SU-DHL-6 (cell line): ENCODE data around the gene PCDH12.

Source experiments
- H2AFZ ChIP-seq: fragments of 200-600 bp; sonication (generic); 2 replicates; pipeline ENCODE4 v1.6.1; 2014; ENCODE audit warnings: low read depth, mild to moderate bottlenecking, moderate library complexity, mixed read lengths, antibody characterized with exemption, low read length; ENCODE audit not compliant: severe bottlenecking
- H3F3A ChIP-seq: fragments of 200-600 bp; shearing (Covaris generic); 2 replicates; pipeline ENCODE4 v1.6.0; 2016; ENCODE audit warnings: antibody characterized with exemption, mild to moderate bottlenecking; ENCODE audit not compliant: insufficient read depth
- H3K27ac ChIP-seq: fragments of 200-600 bp; sonication (generic); 2 replicates; pipeline ENCODE4 v1.5.1; 2016; ENCODE audit warnings: low read depth, mild to moderate bottlenecking, low read length, moderate library complexity, mixed read lengths
- H3K27me3 ChIP-seq: fragments of 200-600 bp; sonication (generic), shearing (Covaris generic); 2 replicates; pipeline ENCODE4 v1.6.0; 2014; ENCODE audit warnings: mild to moderate bottlenecking, low read length
- H3K36me3 ChIP-seq: fragments of 200-600 bp; sonication (generic); 2 replicates; pipeline ENCODE4 v1.6.1; 2014; ENCODE audit warnings: mild to moderate bottlenecking, low read length, mixed read lengths
- H3K4me2 ChIP-seq: fragments of 300-600, 200-600 bp; shearing (Covaris generic), sonication (generic); 2 replicates; pipeline ENCODE4 v1.6.0; 2014; ENCODE audit warnings: low read length, low read depth, mild to moderate bottlenecking; ENCODE audit not compliant: poor library complexity, severe bottlenecking
- H3K4me3 ChIP-seq: fragments of 200-600 bp; sonication (generic); 2 replicates; pipeline ENCODE4 v1.5.1; 2014; ENCODE audit warnings: antibody characterized with exemption, low read length, mild to moderate bottlenecking, mixed read lengths; ENCODE audit not compliant: insufficient read depth, poor library complexity, severe bottlenecking
- H3K79me2 ChIP-seq: fragments of 200-600 bp; sonication (generic); 2 replicates; pipeline ENCODE4 v1.6.1; 2014; ENCODE audit warnings: mild to moderate bottlenecking, low read length, moderate library complexity; ENCODE audit not compliant: insufficient read depth
- H3K9ac ChIP-seq: fragments of 200-600 bp; sonication (generic); 2 replicates; pipeline ENCODE4 v1.7.0; 2014; ENCODE audit warnings: mild to moderate bottlenecking, low read length
- H3K9me2 ChIP-seq: fragments of 200-600 bp; sonication (generic); replicated peaks from 2 replicates; pipeline ENCODE4 v1.6.1; 2014; ENCODE audit warnings: low read length; ENCODE audit not compliant: insufficient read depth
- H3K9me3 ChIP-seq: fragments of 200-600 bp; sonication (generic); 2 replicates; pipeline ENCODE4 v1.6.1; 2014; ENCODE audit warnings: low read length, mixed read lengths; ENCODE audit not compliant: insufficient read depth
- H4K20me1 ChIP-seq: fragments of 200-600 bp; sonication (generic); 2 replicates; pipeline ENCODE4 v1.6.1; 2014; ENCODE audit warnings: low read depth, mild to moderate bottlenecking, antibody characterized with exemption, low read length, moderate library complexity, mixed read lengths
- EZH2phosphoT487 ChIP-seq: fragments of 200-600 bp; sonication (generic), shearing (Covaris generic); conservative IDR thresholded peaks from 2 replicates; pipeline ENCODE4 v1.6.1; 2018; ENCODE audit warnings: mild to moderate bottlenecking, antibody characterized with exemption, low read length, moderate library complexity, mixed read lengths
- TF ChIP-seq, protein P1 (sequence below): fragments of 200-600 bp; sonication (generic); IDR thresholded peaks from one replicate; pipeline ENCODE4 v1.5.1; 2017; ENCODE audit warnings: antibody characterized with exemption, mild to moderate bottlenecking, low read length, moderate library complexity; ENCODE audit not compliant: insufficient read depth, poor library complexity, severe bottlenecking

PCDH12 gene

DNA sequence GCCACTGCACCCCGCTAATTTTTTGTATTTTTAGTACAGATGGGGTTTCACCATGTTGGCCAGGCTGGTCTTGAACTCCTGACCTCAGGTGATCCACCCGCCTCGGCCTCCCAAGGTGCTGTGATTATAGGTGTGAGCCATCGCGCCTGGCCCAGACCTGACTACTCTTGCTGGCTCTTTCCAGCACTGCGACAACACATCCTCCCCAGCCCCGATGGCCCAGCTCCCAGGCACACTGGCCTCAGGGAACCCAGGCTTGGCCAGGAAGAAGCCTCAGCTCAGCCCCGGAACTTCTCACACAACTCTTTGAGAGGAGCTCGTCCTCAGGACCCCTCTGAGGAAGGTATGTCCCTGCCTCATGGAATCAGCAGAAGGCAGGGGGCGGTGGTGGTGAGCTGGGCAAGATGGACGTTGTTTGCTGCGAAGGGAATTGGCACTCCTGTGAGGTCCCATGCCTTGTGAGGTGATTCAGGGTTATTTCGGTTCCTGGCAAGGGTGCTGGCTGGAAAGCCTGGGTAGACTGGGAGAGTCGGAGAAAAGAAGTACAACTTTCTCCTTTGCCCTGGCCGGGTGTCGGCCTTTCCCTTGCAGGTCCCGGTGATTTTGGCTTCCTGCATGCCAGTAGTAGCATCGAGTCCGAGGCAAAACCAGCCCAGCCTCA is 28.5 kb downstream of the PCDH12 start:
- Histone ChIP-seq H3K27me3 (no peaks in the 10 kb centered on the region), H4K20me1 (no peaks in the 10 kb centered on the region), H3K9me3 (no peaks in the 10 kb centered on the region), H3K36me3 (0 out of 2 replicates have a peak, but pooled peaks cover 4% of the 10 kb centered on the region), H3F3A (no peaks in the 10 kb centered on the region), H3K9me2 (no peaks in the 10 kb centered on the region), H3K9ac (no peak overlapping the region), H3K27ac (no peak overlapping the region), H2AFZ (no peak overlapping the region), H3K4me3 (no peak overlapping the region), H3K79me2 (peaks cover 8% of the 10 kb centered on the region; the same call in 1 of the 2 replicates), H3K4me2 (no peak overlapping the region)
- TF ChIP-seq, protein P1, sequence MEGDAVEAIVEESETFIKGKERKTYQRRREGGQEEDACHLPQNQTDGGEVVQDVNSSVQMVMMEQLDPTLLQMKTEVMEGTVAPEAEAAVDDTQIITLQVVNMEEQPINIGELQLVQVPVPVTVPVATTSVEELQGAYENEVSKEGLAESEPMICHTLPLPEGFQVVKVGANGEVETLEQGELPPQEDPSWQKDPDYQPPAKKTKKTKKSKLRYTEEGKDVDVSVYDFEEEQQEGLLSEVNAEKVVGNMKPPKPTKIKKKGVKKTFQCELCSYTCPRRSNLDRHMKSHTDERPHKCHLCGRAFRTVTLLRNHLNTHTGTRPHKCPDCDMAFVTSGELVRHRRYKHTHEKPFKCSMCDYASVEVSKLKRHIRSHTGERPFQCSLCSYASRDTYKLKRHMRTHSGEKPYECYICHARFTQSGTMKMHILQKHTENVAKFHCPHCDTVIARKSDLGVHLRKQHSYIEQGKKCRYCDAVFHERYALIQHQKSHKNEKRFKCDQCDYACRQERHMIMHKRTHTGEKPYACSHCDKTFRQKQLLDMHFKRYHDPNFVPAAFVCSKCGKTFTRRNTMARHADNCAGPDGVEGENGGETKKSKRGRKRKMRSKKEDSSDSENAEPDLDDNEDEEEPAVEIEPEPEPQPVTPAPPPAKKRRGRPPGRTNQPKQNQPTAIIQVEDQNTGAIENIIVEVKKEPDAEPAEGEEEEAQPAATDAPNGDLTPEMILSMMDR = no peak
- no peak for TF ChIP-seq EZH2phosphoT487

DNA sequence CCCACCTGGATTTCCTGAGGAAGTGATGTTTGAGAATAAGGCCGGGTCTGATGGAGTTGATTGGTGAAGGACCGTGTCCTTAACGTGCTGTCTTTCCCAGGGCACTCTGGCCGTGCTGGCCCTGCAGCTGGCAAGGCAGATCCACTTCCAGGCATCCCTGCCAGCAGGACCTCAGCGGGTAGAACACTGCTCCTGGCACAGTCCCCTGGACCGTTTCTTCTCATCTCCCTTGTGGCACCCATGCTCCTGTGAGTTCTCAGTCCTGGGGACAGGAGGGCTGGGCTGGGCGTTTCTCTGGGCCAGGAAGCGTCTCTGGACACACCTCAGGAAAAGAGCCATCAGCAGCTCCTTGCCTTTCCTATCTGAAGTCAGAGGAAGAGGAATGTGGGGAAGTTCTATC is 30.0 kb downstream of the PCDH12 start:
- H3K9me3 ChIP-seq = no peaks in the 10 kb centered on the region
- H3K9me2 ChIP-seq = no peaks in the 10 kb centered on the region
- H3K79me2 ChIP-seq = peaks cover 14% of the 10 kb centered on the region
- H3K4me2 ChIP-seq = no peak overlapping the region
- H3K36me3 ChIP-seq = 0 out of 2 replicates have a peak, but pooled peaks cover 4% of the 10 kb centered on the region
- H3K9ac ChIP-seq = no peak overlapping the region
- TF ChIP-seq, protein P1 = no peak
- no peak for TF ChIP-seq EZH2phosphoT487
- no peaks in the 10 kb centered on the region for H4K20me1 ChIP-seq
- no peaks in the 10 kb centered on the region for H3F3A ChIP-seq
- no peak overlapping the region for H3K4me3 ChIP-seq
- H2AFZ ChIP-seq = no peak overlapping the region
- H3K27me3 ChIP-seq = no peaks in the 10 kb centered on the region
- H3K27ac ChIP-seq = no peak overlapping the region

DNA sequence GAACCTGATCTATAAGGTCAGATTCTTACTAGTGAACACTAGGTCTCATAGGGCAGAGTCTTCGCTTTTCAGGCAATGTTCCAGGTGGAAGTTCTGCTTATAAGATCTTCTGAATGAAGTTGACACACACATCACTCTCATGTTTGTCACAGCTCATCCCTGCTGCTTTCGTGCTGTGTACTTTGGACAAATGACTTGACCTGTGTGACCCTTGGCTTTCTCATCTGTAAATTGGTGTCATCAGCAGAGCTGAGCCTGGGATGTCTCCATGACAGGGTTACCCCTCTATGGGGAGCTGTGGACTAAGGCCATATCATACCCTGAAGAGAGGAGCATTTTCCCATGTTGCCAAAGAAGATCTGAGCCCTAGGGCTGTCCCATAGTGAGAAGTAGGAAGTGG is 31.6 kb downstream of the PCDH12 start:
- Histone ChIP-seq H3K9me3 (no peaks in the 10 kb centered on the region), H3F3A (peaks cover 6% of the 10 kb centered on the region; the same call in 1 of the 2 replicates), H3K4me3 (no peak overlapping the region), H3K36me3 (0 out of 2 replicates have a peak, but pooled peaks cover 4% of the 10 kb centered on the region), H3K27me3 (no peaks in the 10 kb centered on the region), H4K20me1 (no peaks in the 10 kb centered on the region), H3K4me2 (no peak overlapping the region), H3K9me2 (no peaks in the 10 kb centered on the region), H2AFZ (no peak overlapping the region), H3K27ac (no peak overlapping the region), H3K9ac (no peak overlapping the region), H3K79me2 (peaks cover 14% of the 10 kb centered on the region)
- no peak for TF ChIP-seq EZH2phosphoT487
- TF ChIP-seq, protein P1 = no peak
